ENCODE measurements around the gene CADPS. TPM values are rescaled to one million over a fixed set of nuclear protein-coding genes. Genes with fewer than 3 reads are reported as not detected.

The CADPS gene
- total RNA-seq, 4 donors from 2014 or later: 0.31 to 14.4 (median 5.2) TPM

- Histone ChIP-seq H3K9me3 (no peaks in the 10 kb centered on the region), H3K4me3 (no peak overlapping the region), H3K36me3 (no peaks in the 10 kb centered on the region), H3K27ac (no peak overlapping the region), H3K4me1 (no peaks in the 10 kb centered on the region), H3K27me3 (peaks cover 8% of the 10 kb centered on the region)
- WGBS, 2 donors (ENCODE audit: low coverage in 1 of 2): 29 to 30% methylated on average over 5 to 6 of the region's 6 CpGs
- no peak for ATAC-seq
- no peak for TF ChIP-seq POLR2A (IDR thresholded peaks at IDR 0.05)
- TF ChIP-seq POLR2AphosphoS5 (IDR thresholded peaks at IDR 0.05): no peak
- TF ChIP-seq CTCF (IDR thresholded peaks at IDR 0.05): no peak
- TF ChIP-seq EP300 (IDR thresholded peaks at IDR 0.05): no peak
Measured at GRCh38 chr3:62718515-62719320, 156.5 kb downstream of the CADPS start.

- TF ChIP-seq POLR2A (IDR thresholded peaks at IDR 0.05) (no peak), EP300 (IDR thresholded peaks at IDR 0.05) (no peak), CTCF (IDR thresholded peaks at IDR 0.05) (no peak), POLR2AphosphoS5 (IDR thresholded peaks at IDR 0.05) (no peak)
- Histone ChIP-seq H3K4me3 (no peak overlapping the region), H3K4me1 (no peaks in the 10 kb centered on the region), H3K27ac (no peak overlapping the region), H3K9me3 (no peaks in the 10 kb centered on the region), H3K27me3 (peaks cover 8% of the 10 kb centered on the region), H3K36me3 (no peaks in the 10 kb centered on the region)
- WGBS, 2 donors (ENCODE audit: low coverage in 1 of 2): 40 to 100% methylated on average over 1 of the region's 1 CpG
- no peak for ATAC-seq
Measured at GRCh38 chr3:62718011-62718410, 157.2 kb downstream of the CADPS start.

- no peak overlapping the region for H3K27ac ChIP-seq
- no peaks in the 10 kb centered on the region for H3K9me3 ChIP-seq
- no peak overlapping the region for H3K4me3 ChIP-seq
- H3K4me1 ChIP-seq: no peaks in the 10 kb centered on the region
- no peak for ATAC-seq
- peaks cover 4% of the 10 kb centered on the region for H3K27me3 ChIP-seq
- no peaks in the 10 kb centered on the region for H3K36me3 ChIP-seq
- TF ChIP-seq POLR2AphosphoS5 (IDR thresholded peaks at IDR 0.05): no peak
- no peak for TF ChIP-seq EP300 (IDR thresholded peaks at IDR 0.05)
- TF ChIP-seq CTCF (IDR thresholded peaks at IDR 0.05): no peak
- no peak for TF ChIP-seq POLR2A (IDR thresholded peaks at IDR 0.05)
Measured at GRCh38 chr3:62712746-62713145, 162.5 kb downstream of the CADPS start.

- H3K27ac ChIP-seq: no peak overlapping the region
- no peaks in the 10 kb centered on the region for H3K9me3 ChIP-seq
- WGBS, 2 donors (ENCODE audit: low coverage in 1 of 2): 71 to 76% methylated on average over 3 of the region's 3 CpGs
- H3K36me3 ChIP-seq: no peaks in the 10 kb centered on the region
- H3K4me3 ChIP-seq: no peak overlapping the region
- no peaks in the 10 kb centered on the region for H3K4me1 ChIP-seq
- no peak for ATAC-seq
- TF ChIP-seq EP300 (IDR thresholded peaks at IDR 0.05) (no peak), CTCF (IDR thresholded peaks at IDR 0.05) (no peak), POLR2A (IDR thresholded peaks at IDR 0.05) (no peak), POLR2AphosphoS5 (IDR thresholded peaks at IDR 0.05) (no peak)
- peaks cover 4% of the 10 kb centered on the region for H3K27me3 ChIP-seq
Measured at GRCh38 chr3:62710751-62711150, 164.5 kb downstream of the CADPS start.
